ENCODE measurements around the gene TNFAIP2.

DNA sequence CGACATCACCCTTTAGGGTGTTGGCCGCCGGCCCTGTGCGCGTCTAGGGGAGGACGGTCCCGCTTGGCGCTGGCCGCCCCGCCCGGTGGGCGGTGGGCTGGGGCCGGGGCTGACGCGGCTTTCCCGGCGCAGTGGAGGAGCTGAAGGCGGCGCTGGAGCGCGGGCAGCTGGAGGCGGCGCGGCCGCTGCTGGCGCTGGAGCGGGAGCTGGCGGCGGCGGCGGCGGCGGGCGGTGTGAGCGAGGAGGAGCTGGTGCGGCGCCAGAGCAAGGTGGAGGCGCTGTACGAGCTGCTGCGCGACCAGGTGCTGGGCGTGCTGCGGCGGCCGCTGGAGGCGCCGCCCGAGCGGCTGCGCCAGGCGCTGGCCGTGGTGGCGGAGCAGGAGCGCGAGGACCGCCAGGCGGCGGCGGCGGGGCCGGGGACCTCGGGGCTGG, 3.6 kb downstream of the TNFAIP2 start:
- no peak for TF ChIP-seq CTCF (conservative IDR thresholded peaks at IDR 0.05)
- TF ChIP-seq EZH2 (IDR thresholded peaks at IDR 0.05; ENCODE audit: low read depth): no peak

Data from PC-9 (cell line).